ENCODE data around the gene ARG1.

DNA sequence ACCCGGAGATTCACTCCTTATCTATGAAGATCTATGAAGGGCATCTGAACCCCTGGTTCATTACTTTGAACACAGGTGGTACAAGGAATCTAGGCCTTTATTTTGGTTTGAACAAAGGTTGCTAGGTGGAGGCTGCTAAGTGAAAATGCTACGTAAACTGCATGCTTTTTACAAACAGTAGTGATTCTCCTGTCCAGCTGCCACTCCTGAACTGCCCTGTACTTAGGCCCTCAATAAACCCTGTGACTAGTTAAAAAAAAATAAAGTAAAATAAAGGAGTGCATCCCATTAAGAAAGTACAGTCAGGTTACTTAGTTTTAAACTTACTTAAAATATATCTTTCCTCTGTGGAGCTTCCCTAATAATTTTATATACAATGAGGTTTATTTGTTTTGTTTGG, 27.7 kb upstream of the ARG1 start:
- no peak for TF ChIP-seq POLR2A (IDR thresholded peaks at IDR 0.05; ENCODE audit: control extremely low read depth in 1 of 2, low read depth in 2 of 2, low read length in 2 of 2)
- TF ChIP-seq USF2 (IDR thresholded peaks at IDR 0.05; ENCODE audit: low read length) = no peak

All from H1 (cell line).